ENCODE data around the gene RASL11A.

DNA sequence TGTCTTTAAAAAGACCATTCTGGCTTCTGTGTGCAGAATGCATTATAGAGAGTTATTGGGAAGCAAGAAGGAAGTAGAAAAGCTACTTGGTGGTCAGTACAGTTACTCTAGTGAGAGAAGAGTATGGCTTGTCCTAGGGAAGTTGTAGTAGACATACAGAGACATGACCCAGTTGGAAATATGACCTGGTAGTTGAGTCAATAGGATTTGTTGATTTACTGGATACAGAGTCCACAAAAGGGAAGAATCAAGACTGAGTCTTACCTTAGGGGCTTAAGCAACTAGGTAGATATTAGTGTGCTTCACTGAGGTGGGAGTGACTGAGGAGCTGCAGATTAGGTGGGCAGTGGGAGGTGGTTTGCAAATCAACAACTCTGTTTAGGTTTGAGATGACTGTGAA, 48.8 kb downstream of the RASL11A start:
- TF ChIP-seq CTCF (conservative IDR thresholded peaks at IDR 0.05), result no peak
- TF ChIP-seq ZFX (IDR thresholded peaks at IDR 0.05), result no peak
